ENCODE results near the gene FAM78B. TPM values are rescaled to one million over a fixed set of nuclear protein-coding genes. Genes with fewer than 3 reads are reported as not detected.

Gene FAM78B
- total RNA-seq, 5 donors from 2014 or later (not counting 1 experiment from before 2014, with no cell fraction given) = 0.09 to 0.56 (median 0.36) TPM; not detected in 1

DNA sequence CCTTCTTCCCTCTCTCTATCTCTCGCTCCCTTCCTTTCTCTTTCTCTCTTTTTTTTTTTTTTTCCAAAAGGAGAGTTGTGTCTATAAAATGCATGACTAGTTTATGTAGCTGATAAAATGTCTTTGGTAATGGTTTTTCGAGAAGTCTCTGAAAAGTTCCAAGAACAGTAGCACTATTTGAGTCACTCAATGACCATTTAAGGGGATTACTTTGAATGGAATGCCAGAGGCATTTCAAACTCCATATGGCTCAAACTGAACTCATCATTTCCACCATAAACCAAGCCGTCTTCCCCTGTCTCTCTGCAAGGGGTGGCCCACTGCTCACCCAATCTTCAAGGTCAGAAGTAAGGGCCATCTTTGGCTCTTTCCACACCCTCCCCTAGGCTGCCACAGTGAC lies 93.3 kb downstream of the FAM78B start:
- no peak overlapping the region for H3K27ac Mint-ChIP-seq
- H3K4me1 ChIP-seq (ENCODE audit: control insufficient read depth in 1 of 2, extremely low read depth in 1 of 2, insufficient read depth in 2 of 2, low read length in 2 of 2) = no peaks in the 10 kb centered on the region
- no peaks in the 10 kb centered on the region for H3K4me1 Mint-ChIP-seq
- ChIA-PET CTCF (interaction anchor here in 1 of 2 donors (0.6 kb wide), 1 partner anchor 13 kb away, joined by 4 read pairs; no protein-coding TSS in a partner anchor), POLR2A (no interaction called here)
- no peaks in the 10 kb centered on the region for H3K36me3 Mint-ChIP-seq
- H3K27me3 Mint-ChIP-seq = no peaks in the 10 kb centered on the region
- no peaks in the 10 kb centered on the region for H3K36me3 ChIP-seq (ENCODE audit: control insufficient read depth in 2 of 2, extremely low read depth in 1 of 2, insufficient read depth in 1 of 2, low read length in 1 of 2)
- 67% methylated on average over 1 of the region's 3 CpGs for whole genome bisulfite sequencing (ENCODE audit: insufficient coverage)
- ATAC-seq (replicated peaks in 1 of 4) = no peak
- H3K9me3 Mint-ChIP-seq = peaks cover 0 to 5% (median 0%) of the 10 kb centered on the region in 3 donors
- no peaks in the 10 kb centered on the region for H3K9me3 ChIP-seq
- no peak overlapping the region for H3K4me3 ChIP-seq (ENCODE audit: control insufficient read depth in 1 of 2, extremely low read depth in 1 of 2, low read length in 1 of 2)
- H3K27ac ChIP-seq (ENCODE audit: low read length) = no peak overlapping the region
- no peak for DNase-seq
- H3K4me3 Mint-ChIP-seq = no peak overlapping the region
- H3K27me3 ChIP-seq (replicated peaks in 1 of 2; ENCODE audit: control insufficient read depth in 2 of 2, extremely low read depth in 1 of 2, insufficient read depth in 2 of 2, low read length in 1 of 2) = peaks cover 0 to 2% of the 10 kb centered on the region in 2 experiments

DNA sequence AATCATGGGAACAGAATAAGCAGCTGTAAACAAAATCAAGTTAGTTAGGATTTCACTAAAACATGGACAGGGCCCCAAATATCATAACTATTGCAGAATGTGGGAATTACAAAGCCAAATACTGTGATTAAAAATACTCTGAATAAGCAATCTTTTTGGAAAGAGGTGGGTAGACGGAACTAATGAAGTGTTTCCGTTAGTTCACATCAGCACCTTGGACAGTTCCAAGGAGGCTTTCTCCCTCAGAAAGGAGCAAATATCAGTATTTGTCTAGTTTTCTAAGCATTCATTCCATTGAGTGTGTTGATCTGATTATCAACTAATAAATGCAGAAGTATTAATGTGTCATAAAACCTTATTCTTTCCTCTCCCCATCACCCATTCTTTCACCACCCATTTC lies 97.4 kb downstream of the FAM78B start:
- no peaks in the 10 kb centered on the region for H3K4me1 ChIP-seq (ENCODE audit: control insufficient read depth in 1 of 2, extremely low read depth in 1 of 2, insufficient read depth in 2 of 2, low read length in 2 of 2)
- H3K27me3 Mint-ChIP-seq = no peaks in the 10 kb centered on the region
- peaks cover 0 to 2% of the 10 kb centered on the region in 2 experiments for H3K27me3 ChIP-seq (replicated peaks in 1 of 2; ENCODE audit: control insufficient read depth in 2 of 2, extremely low read depth in 1 of 2, insufficient read depth in 2 of 2, low read length in 1 of 2)
- POLR2A ChIA-PET = no interaction called here
- no peaks in the 10 kb centered on the region for H3K36me3 ChIP-seq (ENCODE audit: control insufficient read depth in 2 of 2, extremely low read depth in 1 of 2, insufficient read depth in 1 of 2, low read length in 1 of 2)
- no peak overlapping the region for H3K4me3 ChIP-seq (ENCODE audit: control insufficient read depth in 1 of 2, extremely low read depth in 1 of 2, low read length in 1 of 2)
- no peaks in the 10 kb centered on the region for H3K4me1 Mint-ChIP-seq
- no peaks in the 10 kb centered on the region for H3K36me3 Mint-ChIP-seq
- no peak overlapping the region for H3K27ac ChIP-seq (ENCODE audit: low read length)
- no peak for ATAC-seq (replicated peaks in 1 of 4)
- WGBS (ENCODE audit: insufficient coverage) = 100% methylated on average over 1 of the region's 2 CpGs
- no peak overlapping the region for H3K4me3 Mint-ChIP-seq
- DNase-seq = no peak
- H3K9me3 Mint-ChIP-seq = peaks cover 0 to 5% (median 0%) of the 10 kb centered on the region in 3 donors
- CTCF ChIA-PET = no interaction called here
- no peaks in the 10 kb centered on the region for H3K9me3 ChIP-seq
- H3K27ac Mint-ChIP-seq = no peak overlapping the region

DNA sequence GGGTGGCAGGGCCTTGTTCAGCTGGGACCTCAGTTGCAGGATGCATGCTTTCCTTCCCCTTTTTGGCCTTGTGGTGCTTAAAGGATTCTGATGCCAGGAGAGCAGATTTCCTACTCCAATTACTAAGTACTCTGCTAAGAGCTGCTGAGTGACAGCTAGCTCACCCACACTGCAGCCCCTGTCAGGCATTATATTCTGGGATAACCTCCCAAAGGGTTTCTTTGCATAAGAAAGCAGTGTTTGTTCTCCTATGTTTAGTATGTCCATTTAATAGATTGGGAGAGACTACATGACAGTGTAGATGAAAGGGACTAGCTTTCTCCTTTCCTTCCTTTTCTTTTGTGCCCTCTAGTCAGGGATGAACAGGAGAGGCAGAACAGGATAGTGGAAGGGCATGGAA lies 100.7 kb downstream of the FAM78B start:
- Mint-ChIP-seq H3K27me3 (no peaks in the 10 kb centered on the region), H3K36me3 (no peaks in the 10 kb centered on the region), H3K4me1 (no peaks in the 10 kb centered on the region), H3K4me3 (no peak overlapping the region), H3K9me3 (peaks cover 0 to 5% (median 0%) of the 10 kb centered on the region in 3 donors), H3K27ac (no peak overlapping the region)
- Histone ChIP-seq H3K27me3 (replicated peaks in 1 of 2; ENCODE audit: control insufficient read depth in 2 of 2, extremely low read depth in 1 of 2, insufficient read depth in 2 of 2, low read length in 1 of 2) (peaks cover 0 to 2% of the 10 kb centered on the region in 2 experiments), H3K4me1 (ENCODE audit: control insufficient read depth in 1 of 2, extremely low read depth in 1 of 2, insufficient read depth in 2 of 2, low read length in 2 of 2) (no peaks in the 10 kb centered on the region), H3K9me3 (no peaks in the 10 kb centered on the region), H3K36me3 (ENCODE audit: control insufficient read depth in 2 of 2, extremely low read depth in 1 of 2, insufficient read depth in 1 of 2, low read length in 1 of 2) (no peaks in the 10 kb centered on the region), H3K27ac (ENCODE audit: low read length) (no peak overlapping the region), H3K4me3 (ENCODE audit: control insufficient read depth in 1 of 2, extremely low read depth in 1 of 2, low read length in 1 of 2) (no peak overlapping the region)
- no peak for ATAC-seq (replicated peaks in 1 of 4)
- ChIA-PET POLR2A (no interaction called here), CTCF (no interaction called here)
- DNase-seq = no peak

DNA sequence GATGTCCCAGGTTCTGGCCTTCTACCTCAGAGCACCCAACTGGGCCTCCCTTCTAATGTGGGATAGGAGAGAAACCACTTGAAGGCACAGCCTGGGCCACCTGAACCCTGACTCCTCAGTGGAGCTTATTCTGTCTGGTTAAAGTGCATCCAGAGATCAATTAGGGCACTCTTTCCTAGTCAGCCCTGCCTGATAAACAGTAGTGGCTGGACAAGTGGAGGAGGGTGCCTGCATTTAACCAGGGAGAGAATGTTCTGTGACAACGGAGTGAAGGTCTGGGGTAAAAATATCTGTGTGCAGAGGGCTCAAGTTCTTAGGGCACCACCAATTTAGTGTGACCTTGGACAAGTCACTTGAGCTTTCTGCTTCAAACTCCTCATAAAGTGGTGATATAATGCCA lies 101.8 kb downstream of the FAM78B start:
- ChIA-PET POLR2A (no interaction called here), CTCF (no interaction called here)
- Mint-ChIP-seq H3K4me3 (no peak overlapping the region), H3K27ac (no peak overlapping the region), H3K4me1 (no peaks in the 10 kb centered on the region), H3K9me3 (peaks cover 0 to 5% (median 0%) of the 10 kb centered on the region in 3 donors), H3K36me3 (no peaks in the 10 kb centered on the region), H3K27me3 (no peaks in the 10 kb centered on the region)
- H3K4me1 ChIP-seq (ENCODE audit: control insufficient read depth in 1 of 2, extremely low read depth in 1 of 2, insufficient read depth in 2 of 2, low read length in 2 of 2) = no peaks in the 10 kb centered on the region
- H3K36me3 ChIP-seq (ENCODE audit: control insufficient read depth in 2 of 2, extremely low read depth in 1 of 2, insufficient read depth in 1 of 2, low read length in 1 of 2) = no peaks in the 10 kb centered on the region
- no peak overlapping the region for H3K27ac ChIP-seq (ENCODE audit: low read length)
- DNase-seq = no peak
- peaks cover 0 to 7% of the 10 kb centered on the region in 2 experiments for H3K27me3 ChIP-seq (replicated peaks in 1 of 2; ENCODE audit: control insufficient read depth in 2 of 2, extremely low read depth in 1 of 2, insufficient read depth in 2 of 2, low read length in 1 of 2)
- H3K9me3 ChIP-seq = no peaks in the 10 kb centered on the region
- 80% methylated on average over 1 of the region's 1 CpG for WGBS (ENCODE audit: insufficient coverage)
- no peak overlapping the region for H3K4me3 ChIP-seq (ENCODE audit: control insufficient read depth in 1 of 2, extremely low read depth in 1 of 2, low read length in 1 of 2)
- ATAC-seq (replicated peaks in 1 of 4) = no peak

DNA sequence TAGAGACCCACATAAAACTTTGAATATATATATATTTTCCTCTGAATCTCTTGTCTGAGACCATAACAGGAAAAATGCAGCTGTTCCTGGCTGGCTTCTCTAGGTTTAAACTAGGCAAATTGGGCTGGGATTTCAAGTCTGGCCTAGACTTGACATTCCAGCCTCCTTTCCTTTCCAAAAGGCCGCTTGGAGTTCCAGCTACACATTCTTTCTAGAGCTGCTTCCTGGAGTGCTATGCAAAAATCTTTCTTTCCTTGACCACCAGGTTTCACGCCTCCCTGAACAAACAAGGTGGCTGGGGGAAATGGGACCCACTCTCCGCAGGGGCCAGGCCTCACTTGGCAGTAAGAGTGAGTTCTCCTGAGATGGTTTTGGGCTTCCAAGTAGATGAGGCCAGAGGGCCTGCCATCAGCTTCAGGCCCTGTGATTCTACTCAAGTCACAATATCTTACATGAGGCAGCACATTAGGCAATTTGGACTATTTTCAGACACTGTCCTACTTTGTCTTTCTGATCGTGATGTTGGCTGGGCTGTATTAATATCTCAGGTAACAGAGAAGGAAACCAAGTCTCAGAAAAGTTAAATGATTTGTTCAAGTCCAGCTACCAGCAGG lies 102.4 kb downstream of the FAM78B start:
- peaks cover under 1 to 3% of the 10 kb centered on the region in 2 donors for H3K27me3 Mint-ChIP-seq
- Histone ChIP-seq H3K4me3 (ENCODE audit: control insufficient read depth in 1 of 2, extremely low read depth in 1 of 2, low read length in 1 of 2) (no peak overlapping the region), H3K27me3 (replicated peaks in 1 of 2; ENCODE audit: control insufficient read depth in 2 of 2, extremely low read depth in 1 of 2, insufficient read depth in 2 of 2, low read length in 1 of 2) (peaks cover 0 to 9% of the 10 kb centered on the region in 2 experiments), H3K9me3 (no peaks in the 10 kb centered on the region), H3K27ac (ENCODE audit: low read length) (no peak overlapping the region), H3K4me1 (ENCODE audit: control insufficient read depth in 1 of 2, extremely low read depth in 1 of 2, insufficient read depth in 2 of 2, low read length in 2 of 2) (no peaks in the 10 kb centered on the region), H3K36me3 (ENCODE audit: control insufficient read depth in 2 of 2, extremely low read depth in 1 of 2, insufficient read depth in 1 of 2, low read length in 1 of 2) (no peaks in the 10 kb centered on the region)
- ChIA-PET POLR2A (interaction anchor here in 1 of 2 donors (0.6 kb wide), 1 partner anchor 19 kb away, joined by 7 read pairs; no protein-coding TSS in a partner anchor), CTCF (no interaction called here)
- no peaks in the 10 kb centered on the region for H3K36me3 Mint-ChIP-seq
- 86% methylated on average over 1 of the region's 4 CpGs for WGBS (ENCODE audit: insufficient coverage)
- H3K4me1 Mint-ChIP-seq = no peaks in the 10 kb centered on the region
- H3K27ac Mint-ChIP-seq = no peak overlapping the region
- ATAC-seq (replicated peaks in 1 of 4) (no peak), DNase-seq (no peak)
- no peaks in the 10 kb centered on the region for H3K9me3 Mint-ChIP-seq
- H3K4me3 Mint-ChIP-seq = no peak overlapping the region

DNA sequence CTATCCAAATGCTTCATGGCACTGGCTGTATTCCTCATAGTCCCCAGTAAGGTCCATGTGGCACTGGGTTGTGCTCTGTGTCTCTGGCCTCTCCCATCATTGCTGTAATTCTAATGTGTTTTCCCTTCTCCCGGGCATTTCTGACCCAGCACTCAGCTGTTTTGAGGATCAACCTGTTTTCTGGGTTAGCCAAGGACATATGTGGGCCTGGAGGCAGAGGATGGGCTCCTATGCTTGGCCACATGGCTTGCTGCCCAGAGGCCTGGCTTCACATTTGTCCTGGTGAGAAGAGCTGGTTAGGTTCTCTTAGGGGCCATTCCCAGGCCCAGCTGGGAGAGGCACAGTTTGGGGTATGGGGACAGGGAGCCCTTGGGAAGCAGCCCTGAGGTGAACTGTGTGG lies 103.1 kb downstream of the FAM78B start:
- Mint-ChIP-seq H3K36me3 (no peaks in the 10 kb centered on the region), H3K27ac (no peak overlapping the region), H3K4me1 (no peaks in the 10 kb centered on the region), H3K4me3 (no peak overlapping the region), H3K27me3 (peaks cover 6 to 9% of the 10 kb centered on the region in 2 donors), H3K9me3 (no peaks in the 10 kb centered on the region)
- ChIA-PET POLR2A (no interaction called here), CTCF (no interaction called here)
- Histone ChIP-seq H3K27me3 (replicated peaks in 1 of 2; ENCODE audit: control insufficient read depth in 2 of 2, extremely low read depth in 1 of 2, insufficient read depth in 2 of 2, low read length in 1 of 2) (peaks cover 0 to 9% of the 10 kb centered on the region in 2 experiments), H3K4me3 (ENCODE audit: control insufficient read depth in 1 of 2, extremely low read depth in 1 of 2, low read length in 1 of 2) (no peak overlapping the region), H3K4me1 (ENCODE audit: control insufficient read depth in 1 of 2, extremely low read depth in 1 of 2, insufficient read depth in 2 of 2, low read length in 2 of 2) (no peaks in the 10 kb centered on the region), H3K27ac (ENCODE audit: low read length) (no peak overlapping the region), H3K36me3 (ENCODE audit: control insufficient read depth in 2 of 2, extremely low read depth in 1 of 2, insufficient read depth in 1 of 2, low read length in 1 of 2) (no peaks in the 10 kb centered on the region), H3K9me3 (no peaks in the 10 kb centered on the region)
- WGBS (ENCODE audit: insufficient coverage) = 60% methylated on average over 1 of the region's 1 CpG
- no peak for ATAC-seq (replicated peaks in 1 of 4)
- DNase-seq = no peak
